HEK293T (cell line): ENCODE measurements around the gene CACNG7.

ENCODE experiments used
- HDGF ChIP-seq: fragments of 450-650 bp; IDR thresholded peaks from 2 replicates; pipeline ENCODE4 v1.6.1; 2017; ENCODE audit warnings: antibody characterized with exemption, borderline replicate concordance
- NFRKB ChIP-seq: fragments of 450-650 bp; IDR thresholded peaks from 2 replicates; pipeline ENCODE4 v1.6.1; 2016; ENCODE audit warnings: mild to moderate bottlenecking, moderate library complexity
- SUZ12 ChIP-seq: fragments of 450-650 bp; IDR thresholded peaks from 2 replicates; pipeline ENCODE4 v1.6.1; 2016; ENCODE audit warnings: mild to moderate bottlenecking
- ZNF384 ChIP-seq: fragments of 450-650 bp; IDR thresholded peaks from 2 replicates; pipeline ENCODE4 v1.6.1; 2016

GRCh38 chr19:53905787-53906186, 3.3 kb upstream of the CACNG7 start:
- TF ChIP-seq ZNF384 = no peak
- TF ChIP-seq HDGF = no peak
- TF ChIP-seq SUZ12 = no peak
- no peak for TF ChIP-seq NFRKB
